Activated T-cell treated with anti-CD3 and anti-CD28 coated beads for 48 hours (primary cell): Measurements from ENCODE around the gene CTIF.

Experiments
- DNase-seq: peaks from one replicate; pipeline ENCODE4 v3.0.0-alpha.2; 2020; ENCODE audit warnings: low read depth

The CTIF gene

GRCh38 chr18:48776156-48776555 is 237.3 kb downstream of the CTIF start:
- DNase-seq = no peak

- DNase-seq = no peak
Measured at GRCh38 chr18:48776641-48777025, 237.8 kb downstream of the CTIF start.

GRCh38 chr18:48777026-48777743 is 238.4 kb downstream of the CTIF start:
- peak; percentile 69 for DNase-seq

- DNase-seq = no peak
Measured at GRCh38 chr18:48777744-48778116, 238.9 kb downstream of the CTIF start.

- DNase-seq = no peak
Measured at GRCh38 chr18:48778344-48779011, 239.6 kb downstream of the CTIF start.

- DNase-seq = no peak
Measured at GRCh38 chr18:48779462-48779861, 240.6 kb downstream of the CTIF start.

GRCh38 chr18:48780201-48780912 is 241.5 kb downstream of the CTIF start:
- no peak for DNase-seq

- no peak for DNase-seq
Measured at GRCh38 chr18:48780913-48781162, 242.0 kb downstream of the CTIF start.

- DNase-seq = no peak
Measured at GRCh38 chr18:48781163-48781987, 242.5 kb downstream of the CTIF start.

GRCh38 chr18:48781988-48782363 is 243.1 kb downstream of the CTIF start:
- no peak for DNase-seq

- no peak for DNase-seq
Measured at GRCh38 chr18:48782381-48782861, 243.6 kb downstream of the CTIF start.

- no peak for DNase-seq
Measured at GRCh38 chr18:48783616-48784520, 245.0 kb downstream of the CTIF start.

GRCh38 chr18:48784656-48785055 is 245.8 kb downstream of the CTIF start:
- DNase-seq = no peak

GRCh38 chr18:48785091-48785614 is 246.3 kb downstream of the CTIF start:
- no peak for DNase-seq

- no peak for DNase-seq
Measured at GRCh38 chr18:48785736-48786454, 247.1 kb downstream of the CTIF start.

- no peak for DNase-seq
Measured at GRCh38 chr18:48786455-48787202, 247.8 kb downstream of the CTIF start.

- DNase-seq = no peak
Measured at GRCh38 chr18:48787203-48788151, 248.6 kb downstream of the CTIF start.

- no peak for DNase-seq
Measured at GRCh38 chr18:48788373-48788772, 249.5 kb downstream of the CTIF start.
